Adrenal gland (tissue), 12 donors: Measurements from ENCODE around the gene APEX2. TPM values are rescaled to one million over a fixed set of nuclear protein-coding genes. Genes with fewer than 3 reads are reported as not detected.

ENCODE experiments used
- DNase-seq, 7 donors: peaks; one replicate each; pipeline ENCODE4 v3.0.0-alpha.2; 2019 to 2020
- H3K27ac ChIP-seq, 5 donors: fragments of 200-600 bp; sonication (generic) in 4 of 5; 1 replicate in 3 of 5; 2 replicates in 2 of 5; pipeline versions ENCODE4 v1.5.1 to v1.8.0; 2016 to 2020; ENCODE audit warnings: mild to moderate bottlenecking in 1 of 5
- H3K27me3 ChIP-seq: fragments of 200-600 bp; 2 replicates; pipeline ENCODE4 v1.8.0; 2021
- H3K36me3 ChIP-seq, 2 donors: fragments of 200-600 bp; replicated peaks in 1 of 2; 1 replicate in 1 of 2; 2 replicates in 1 of 2; pipeline versions ENCODE4 v1.5.1 to v1.8.0; 2018 to 2022
- H3K4me1 ChIP-seq, 2 donors: fragments of 200-600 bp; replicated peaks in 1 of 2; 1 replicate in 1 of 2; 2 replicates in 1 of 2; pipeline versions ENCODE4 v1.5.1 to v1.8.0; 2018 to 2021
- H3K4me3 ChIP-seq, 4 donors: fragments of 200-600 bp; sonication (generic) in 3 of 4; one replicate each; pipeline ENCODE4 v1.5.1; 2016 to 2018
- H3K9me3 ChIP-seq, 3 donors: fragments of 200-600 bp; sonication (generic) in 1 of 3; replicated peaks in 1 of 3; 1 replicate in 2 of 3; 2 replicates in 1 of 3; pipeline versions ENCODE4 v1.5.1 to v1.8.0; 2016 to 2021
- CTCF ChIP-seq, 6 experiments: fragments of 450-650 bp in 4 of 6; fragments of 200-600 bp in 2 of 6; sonication (generic) in 1 of 6; IDR thresholded peaks; 1 replicate in 5 of 6; 2 replicates in 1 of 6; pipeline versions ENCODE4 v1.5.1 to v1.8.0; 2016 to 2021; ENCODE audit warnings: antibody characterized with exemption in 6 of 6, mild to moderate bottlenecking in 2 of 6, moderate library complexity in 1 of 6
- POLR2A ChIP-seq, 2 donors: fragments of 450-650 bp; IDR thresholded peaks; one replicate each; pipeline ENCODE4 v1.6.1; 2017; ENCODE audit warnings: antibody characterized with exemption in 2 of 2, mild to moderate bottlenecking in 2 of 2, moderate library complexity in 1 of 2
- WGBS, 4 donors: extraction: QIAGEN DNeasy Blood & Tissue Kit in 2 of 4; methylation state at CpG; one replicate each; pipeline versions ENCODE4 v1.1.5 to v1.1.7; 2013 to 2017; 5-methylcytosine and 5-hydroxymethylcytosine counted together
- intact Hi-C, 2 donors: fragments of 100-400 bp; cut with DNase I; formaldehyde crosslinking; loops; one replicate each; pipeline versions ENCODE4 v1.14.1 to v1.15.0; 2022 to 2023
- polyA plus RNA-seq, 3 donors: library from polyadenylated mRNA; stranded (reverse); fragments of 200-250 nt in 2 of 3; fragments of 350-450 nt in 1 of 3; fragmentation: Illumina TruSeq in 1 of 3; extraction: RNeasy Lipid Tissue Mini Kit (QIAGEN cat#74804) in 1 of 3; gene quantifications; one replicate each; pipeline ENCODE4 v1.2.3, GENCODE V29; 2013 to 2014
- total RNA-seq, 9 donors: library from RNA; depleted of rRNA in 4 of 9; stranded (reverse); fragments of >200 nt in 4 of 9; fragments of 120-200 nt in 1 of 9; fragmentation: NEBNext Ultra II Directional in 1 of 9; extraction: Animal tissue kit (Norgen Biotek cat#: 25700) in 1 of 9; gene quantifications; one replicate each; pipeline versions ENCODE4 v1.1.0 to v1.2.4, GENCODE V29; 2013 to 2023
- donor health status: healthy with polysubstance abuse.
- donor health status: Bipolar disorder and iron deficiency.
- donor health status: DM: yes; HTN: yes; CAD: no.
- donor health status: DM: no; HTN: no; CAD: no.
- donor health status: DM: no; HTN: no; CAD: no.
- donor health status: DM: yes; HTN: yes; CAD: no.

The APEX2 gene
- total and polyA plus RNA-seq, 12 donors: 6.3 to 16.8 (median 13.9) TPM

- WGBS, 4 donors: 73 to 85% (median 75%) methylated on average over 4 of the region's 4 CpGs
- Histone ChIP-seq H3K36me3 (no peaks in the 10 kb centered on the region), H3K9me3 (no peaks in the 10 kb centered on the region), H3K4me1 (no peaks in the 10 kb centered on the region), H3K4me3 (no peak overlapping the region), H3K27me3 (no peaks in the 10 kb centered on the region), H3K27ac (no peak overlapping the region)
- no peak for TF ChIP-seq POLR2A (IDR thresholded peaks at IDR 0.05)
- TF ChIP-seq CTCF (IDR thresholded peaks at IDR 0.05): no peak
- DNase-seq: no peak
- intact Hi-C loops: no loop called here
Observed at GRCh38 chrX:54964766-54965497, 35.2 kb upstream of the APEX2 start.

- DNase-seq: no peak
- Histone ChIP-seq H3K9me3 (no peaks in the 10 kb centered on the region), H3K27me3 (peaks cover 8% of the 10 kb centered on the region), H3K27ac (no peak overlapping the region), H3K4me1 (no peaks in the 10 kb centered on the region), H3K4me3 (no peak overlapping the region), H3K36me3 (no peaks in the 10 kb centered on the region)
- intact Hi-C loops: no loop called here
- no peak for TF ChIP-seq CTCF (IDR thresholded peaks at IDR 0.05)
- no peak for TF ChIP-seq POLR2A (IDR thresholded peaks at IDR 0.05)
- 64 to 75% (median 71%) methylated on average over 4 of the region's 4 CpGs for WGBS, 4 donors
Observed at GRCh38 chrX:54977387-54977786, 22.8 kb upstream of the APEX2 start.

GRCh38 chrX:54978448-54978847 is 21.7 kb upstream of the APEX2 start:
- intact Hi-C loops: no loop called here
- no peaks in the 10 kb centered on the region for H3K36me3 ChIP-seq
- no peak overlapping the region for H3K4me3 ChIP-seq
- TF ChIP-seq POLR2A (IDR thresholded peaks at IDR 0.05) (no peak), CTCF (IDR thresholded peaks at IDR 0.05) (no peak)
- no peak for DNase-seq
- no peaks in the 10 kb centered on the region for H3K9me3 ChIP-seq
- H3K27ac ChIP-seq: no peak overlapping the region
- no peaks in the 10 kb centered on the region for H3K4me1 ChIP-seq
- peaks cover 8% of the 10 kb centered on the region for H3K27me3 ChIP-seq

GRCh38 chrX:54979432-54979831 is 20.7 kb upstream of the APEX2 start:
- no peaks in the 10 kb centered on the region for H3K36me3 ChIP-seq
- intact Hi-C loops: no loop called here
- H3K4me1 ChIP-seq: no peaks in the 10 kb centered on the region
- peaks cover 8% of the 10 kb centered on the region for H3K27me3 ChIP-seq
- no peak for TF ChIP-seq POLR2A (IDR thresholded peaks at IDR 0.05)
- no peak for TF ChIP-seq CTCF (IDR thresholded peaks at IDR 0.05)
- H3K27ac ChIP-seq: no peak overlapping the region
- no peak for DNase-seq
- H3K9me3 ChIP-seq: no peaks in the 10 kb centered on the region
- no peak overlapping the region for H3K4me3 ChIP-seq
